H1 (cell line): ENCODE results near the gene LRRC49. TPM values are rescaled to one million over a fixed set of nuclear protein-coding genes. Genes with fewer than 3 reads are reported as not detected.

ENCODE experiments used
- CTBP2 ChIP-seq: IDR thresholded peaks from 2 replicates; pipeline ENCODE4 v1.7.0; 2011; ENCODE audit warnings: borderline replicate concordance, mild to moderate bottlenecking, moderate library complexity, mixed read lengths, low read length; ENCODE audit not compliant: insufficient read depth, insufficient read length
- JUND ChIP-seq: IDR thresholded peaks from 2 replicates; pipeline ENCODE4 v1.6.1; 2011; ENCODE audit warnings: mild to moderate bottlenecking, improper control_type of control experiment, low read length
- NANOG ChIP-seq: IDR thresholded peaks from 2 replicates; pipeline ENCODE4 v1.6.1; 2011; ENCODE audit warnings: low read length, low read depth, mild to moderate bottlenecking, inconsistent platforms; ENCODE audit not compliant: insufficient read depth, poor library complexity, severe bottlenecking
- polyA plus RNA-seq, 7 experiments: library from polyadenylated mRNA; depleted of rRNA in 3 of 7; stranded (reverse) in 5 of 7; unstranded in 2 of 7; fragments of >200 nt in 5 of 7; fragments of 200-250 nt in 2 of 7; gene quantifications; 1 replicate in 5 of 7; 2 replicates in 1 of 7; 4 replicates in 1 of 7; pipeline versions ENCODE4 v1.2.1 to v1.2.3, GENCODE V29; 2011 to 2013; ENCODE audit warnings: missing spikeins in 2 of 7, mixed read lengths in 2 of 7
- total RNA-seq: library from RNA; stranded (reverse); fragmentation: NEBNext Ultra II Directional; extraction: Animal tissue kit (Norgen Biotek cat#: 25700); gene quantifications from 2 replicates; pipeline ENCODE4 v1.2.1, GENCODE V29; 2021

The LRRC49 gene
- total and polyA plus RNA-seq, 2 of the 8 experiments (the other 6 are each of a cell fraction or from before 2014, with no cell fraction given), result 5.0 to 10.4 TPM

DNA sequence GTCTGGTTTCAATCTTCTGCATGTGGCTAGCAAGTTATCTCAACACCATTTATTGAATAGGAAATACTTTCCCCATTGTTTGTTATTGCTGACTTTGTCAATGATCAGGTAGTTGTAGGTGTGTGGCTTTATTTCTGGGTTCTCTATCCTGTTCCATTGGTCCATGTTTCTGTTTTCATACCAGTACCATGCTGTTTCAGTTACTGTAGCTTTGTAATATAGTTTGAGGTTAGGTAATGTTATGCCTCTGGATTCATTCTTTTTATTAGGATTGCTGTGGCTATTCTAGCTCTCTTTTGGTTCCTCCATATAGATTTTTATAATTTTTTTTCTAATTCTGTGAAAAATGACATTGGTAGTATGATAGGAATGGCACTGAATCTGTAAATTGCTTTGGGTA is 58.3 kb downstream of the LRRC49 start (continued):
- TF ChIP-seq NANOG (no peak), JUND (no peak), CTBP2 (no peak)
